Stimulated activated CD8-positive, alpha-beta memory T cell treated with anti-CD3 and anti-CD28 coated beads, Interleukin-4, amount 100 ng/mL, for 24 hours (primary cell): ENCODE measurements around the gene MRTFB.
"Not testable (repeated sequence)": the region's sequence is repeated elsewhere in the genome, so short reads cannot be mapped to it uniquely, and the experiment has no call there.

ENCODE experiments used
- DNase-seq: peaks from one replicate; pipeline ENCODE4 v3.0.0-alpha.2; 2020; ENCODE audit warnings: low read depth

MRTFB gene

GRCh38 chr16:14132696-14133048, 61.6 kb downstream of the MRTFB start:
- no peak for DNase-seq

DNA sequence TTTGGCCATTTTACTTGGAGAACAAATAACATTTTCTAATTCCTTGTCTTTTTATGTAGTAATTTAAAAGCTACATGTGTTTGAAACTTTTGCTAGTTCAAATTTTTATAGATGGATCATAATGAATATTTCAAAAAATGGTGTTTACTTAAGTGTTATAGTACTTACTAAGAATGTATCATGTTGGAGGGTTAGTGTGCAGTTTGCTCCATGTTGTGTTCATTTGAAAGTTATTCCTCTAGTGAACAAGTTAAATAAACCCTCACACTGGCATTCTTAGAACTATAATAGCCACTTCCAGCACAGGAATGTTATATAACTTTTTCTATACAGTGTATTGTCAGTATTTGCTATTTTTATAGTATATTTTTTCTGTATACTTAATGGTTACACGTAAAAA, 62.8 kb downstream of the MRTFB start:
- DNase-seq: no peak

GRCh38 chr16:14135704-14136103, 64.6 kb downstream of the MRTFB start:
- DNase-seq: no peak

DNA sequence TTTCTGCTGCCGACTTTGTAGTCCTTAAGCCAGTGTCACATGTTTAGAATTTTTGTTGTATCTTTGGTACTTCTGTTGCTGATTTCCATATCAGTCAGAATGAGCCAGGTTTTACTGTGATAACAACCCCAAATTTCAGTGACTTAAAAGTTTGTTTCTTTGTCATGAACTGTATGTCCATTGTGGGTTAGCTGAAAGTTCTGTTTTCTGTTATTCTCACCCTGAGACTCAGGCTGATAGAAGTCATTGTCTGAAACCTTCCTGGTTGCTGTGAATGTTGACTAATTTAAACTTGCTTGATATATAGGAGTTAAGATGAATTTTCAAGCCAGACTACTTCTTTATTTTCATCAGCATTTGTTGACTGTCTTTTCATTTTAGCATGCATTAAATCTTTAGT, 68.8 kb downstream of the MRTFB start:
- no peak for DNase-seq

DNA sequence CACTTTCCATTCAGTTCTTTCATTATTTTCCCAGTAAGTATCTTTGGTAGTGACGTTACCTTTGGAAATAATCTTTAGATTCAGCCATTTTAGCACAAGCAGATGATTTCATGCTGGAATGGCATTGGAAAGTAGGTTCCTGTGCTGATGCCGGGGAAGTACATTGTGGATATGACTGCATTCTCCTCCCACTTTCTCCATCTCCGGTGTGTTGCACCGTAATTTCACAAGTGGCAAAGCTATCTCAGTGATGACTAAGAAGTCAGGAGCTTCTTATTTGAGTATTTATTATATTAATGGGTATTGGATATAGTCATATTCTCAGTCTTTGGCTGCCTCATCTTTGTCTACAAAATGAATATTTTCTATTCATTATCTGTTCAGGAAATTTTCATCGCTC, 69.8 kb downstream of the MRTFB start:
- no peak for DNase-seq

- DNase-seq: no peak
Observed at GRCh38 chr16:14146445-14146844, 75.3 kb downstream of the MRTFB start.

GRCh38 chr16:14148016-14148415, 76.9 kb downstream of the MRTFB start:
- DNase-seq: no peak

DNA sequence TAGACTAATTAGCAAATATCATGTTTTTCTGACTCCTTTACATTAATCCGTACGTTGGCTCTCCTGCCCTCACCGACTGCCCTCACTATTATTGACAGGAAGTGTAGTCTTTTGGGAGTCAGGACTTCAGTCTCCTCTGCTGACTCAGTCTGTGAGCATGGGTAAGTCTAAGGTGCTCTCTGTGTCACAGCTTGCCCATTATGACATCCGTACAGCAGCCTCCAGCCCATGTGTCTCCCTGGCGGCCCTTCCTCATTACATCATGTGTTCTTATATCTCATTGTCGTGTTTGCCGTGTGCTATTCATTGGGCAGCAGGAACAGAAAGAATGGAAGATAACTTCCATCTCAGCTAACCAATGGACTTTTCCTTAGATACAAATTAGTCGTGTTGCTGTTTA, 77.5 kb downstream of the MRTFB start:
- DNase-seq: no peak

DNA sequence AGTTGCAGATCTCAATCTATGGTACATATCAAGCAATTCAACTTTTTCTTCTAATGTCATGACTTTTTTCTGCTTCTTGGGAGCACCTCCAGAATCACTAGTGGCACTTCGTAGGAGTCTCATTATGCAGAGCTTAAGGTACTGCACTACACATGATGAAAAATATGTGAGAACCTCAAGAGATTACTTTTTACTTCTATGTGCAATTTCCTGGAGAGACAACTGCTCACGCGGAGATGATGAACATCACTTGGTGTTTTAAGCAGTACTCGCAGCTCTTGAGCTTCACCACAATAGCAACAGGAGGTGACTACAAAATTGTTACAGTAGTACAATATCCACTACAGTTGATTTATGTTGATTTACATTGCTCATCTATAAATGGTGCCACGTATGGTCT, 79.7 kb downstream of the MRTFB start:
- no peak for DNase-seq

- DNase-seq: no peak
Observed at GRCh38 chr16:14151256-14152030, 80.3 kb downstream of the MRTFB start.

GRCh38 chr16:14155572-14156190, 84.6 kb downstream of the MRTFB start:
- DNase-seq: no peak

GRCh38 chr16:14164916-14165662, 94.0 kb downstream of the MRTFB start:
- no peak for DNase-seq

GRCh38 chr16:14168146-14168545, 97.0 kb downstream of the MRTFB start:
- no peak for DNase-seq

GRCh38 chr16:14172200-14172809, 101.2 kb downstream of the MRTFB start:
- no peak for DNase-seq

DNA sequence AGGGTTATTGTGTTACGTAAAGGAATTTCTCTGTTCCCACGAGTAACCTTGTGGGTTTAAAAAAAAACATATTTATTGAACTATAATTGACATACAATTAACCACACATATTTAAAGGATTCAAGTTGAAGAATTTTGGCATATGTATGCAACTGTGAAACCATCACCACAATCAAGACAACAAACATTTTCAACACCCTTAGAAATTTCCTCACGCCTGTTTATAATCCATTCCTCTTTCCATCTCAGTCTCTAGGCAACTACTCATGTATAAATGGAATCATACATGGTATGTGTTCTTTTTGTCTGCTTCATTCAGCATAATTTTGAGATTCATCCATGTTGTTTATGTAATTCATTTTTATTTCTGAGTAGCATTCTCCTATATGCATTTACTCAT, 104.0 kb downstream of the MRTFB start:
- DNase-seq: no peak

DNA sequence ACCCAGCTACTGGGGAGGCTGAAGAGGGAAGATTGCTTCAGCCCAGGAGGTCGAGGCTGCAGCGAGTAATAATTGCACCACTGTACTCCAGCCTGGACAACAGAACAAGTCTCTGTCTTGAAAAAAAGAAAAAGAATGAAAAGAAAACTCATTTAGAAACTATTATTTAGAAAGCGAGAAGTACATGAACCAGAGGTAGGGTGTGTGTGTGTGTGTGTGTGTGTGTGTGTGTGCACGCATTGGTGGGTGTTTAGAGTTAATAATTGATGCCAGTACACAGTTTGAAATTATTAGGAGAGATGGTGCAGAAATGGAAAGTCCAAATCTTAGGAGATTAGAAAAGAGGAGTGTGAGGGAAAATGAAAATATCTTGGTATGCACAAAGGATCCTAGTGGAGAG, 106.6 kb downstream of the MRTFB start:
- no peak for DNase-seq

- no peak for DNase-seq
Observed at GRCh38 chr16:14179116-14179515, 108.0 kb downstream of the MRTFB start.

- DNase-seq: no peak
Observed at GRCh38 chr16:14180481-14180944, 109.4 kb downstream of the MRTFB start.

- DNase-seq: no peak
Observed at GRCh38 chr16:14181371-14182050, 110.4 kb downstream of the MRTFB start.

DNA sequence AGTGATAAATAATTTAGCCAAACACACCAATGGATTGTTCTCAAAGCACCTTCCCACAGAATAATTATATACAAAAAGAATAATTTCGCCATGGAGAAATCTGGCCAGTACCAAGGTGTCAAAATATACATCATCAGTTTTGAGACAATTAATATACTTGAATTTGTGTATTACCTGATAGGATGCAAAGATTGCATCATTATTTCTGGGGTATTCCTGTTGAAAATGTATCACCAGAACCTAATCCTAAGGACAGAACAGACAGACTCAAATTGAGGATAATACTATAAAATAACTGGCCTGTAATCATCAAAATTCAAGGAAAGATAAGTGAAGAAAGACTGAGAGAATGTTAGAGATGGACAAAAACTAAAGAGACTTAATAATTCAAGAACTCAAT, 111.9 kb downstream of the MRTFB start:
- DNase-seq: no peak

- not testable (repeated sequence) for DNase-seq
Observed at GRCh38 chr16:14183962-14184361, 112.8 kb downstream of the MRTFB start.
